WTC11 (cell line): ENCODE measurements around the gene STX4.

Source experiments
- USF2 ChIP-seq: sonication (generic); formaldehyde crosslinking; IDR thresholded peaks from 2 replicates; pipeline ENCODE4 v1.8.1; 2023; ENCODE audit warnings: mild to moderate bottlenecking, missing genetic modification reagents, moderate library complexity
- TF ChIP-seq, protein P1 (sequence below): sonication (generic); formaldehyde crosslinking; IDR thresholded peaks from 2 replicates; pipeline ENCODE4 v1.8.1; 2022; ENCODE audit warnings: low read depth, mild to moderate bottlenecking, moderate library complexity, missing genetic modification reagents, borderline replicate concordance

DNA sequence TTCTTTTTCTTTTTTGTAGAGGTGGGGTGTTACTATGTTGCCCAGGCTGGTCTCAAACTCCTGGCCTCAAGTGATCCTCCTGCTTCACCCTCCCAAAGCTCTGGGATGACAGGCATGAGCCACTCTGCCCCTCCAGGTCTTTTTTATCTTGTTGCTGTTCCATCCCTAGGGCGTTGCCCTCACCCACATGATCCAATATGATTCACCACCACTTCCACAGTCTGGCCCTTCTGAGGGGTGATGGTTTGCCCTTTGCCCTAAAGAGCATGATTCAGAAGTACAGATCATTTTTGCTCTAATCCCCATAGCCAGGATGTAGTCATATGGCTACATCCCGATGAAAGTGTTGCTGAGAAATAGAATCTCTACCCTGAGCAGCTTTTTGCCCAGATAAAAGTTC is 18.8 kb downstream of the STX4 start:
- TF ChIP-seq, protein P1, sequence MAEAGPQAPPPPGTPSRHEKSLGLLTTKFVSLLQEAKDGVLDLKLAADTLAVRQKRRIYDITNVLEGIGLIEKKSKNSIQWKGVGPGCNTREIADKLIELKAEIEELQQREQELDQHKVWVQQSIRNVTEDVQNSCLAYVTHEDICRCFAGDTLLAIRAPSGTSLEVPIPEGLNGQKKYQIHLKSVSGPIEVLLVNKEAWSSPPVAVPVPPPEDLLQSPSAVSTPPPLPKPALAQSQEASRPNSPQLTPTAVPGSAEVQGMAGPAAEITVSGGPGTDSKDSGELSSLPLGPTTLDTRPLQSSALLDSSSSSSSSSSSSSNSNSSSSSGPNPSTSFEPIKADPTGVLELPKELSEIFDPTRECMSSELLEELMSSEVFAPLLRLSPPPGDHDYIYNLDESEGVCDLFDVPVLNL (CRISPR knock-in tag): no peak
- TF ChIP-seq USF2 (CRISPR knock-in tag): no peak
